Measurements from ENCODE around the gene NOMO2.
"Not testable (repeated sequence)": the region's sequence is repeated elsewhere in the genome, so short reads cannot be mapped to it uniquely, and the experiment has no call there.

Gene NOMO2

GRCh38 chr16:18522637-18523036 lies 39.3 kb downstream of the NOMO2 start:
- DNase-seq (ENCODE audit: low read depth): not testable (repeated sequence)

- not testable (repeated sequence) for DNase-seq (ENCODE audit: low read depth)
Observed at GRCh38 chr16:18521445-18522181, 40.3 kb downstream of the NOMO2 start.

GRCh38 chr16:18518536-18519283 lies 43.2 kb downstream of the NOMO2 start:
- not testable (repeated sequence) for DNase-seq (ENCODE audit: low read depth)

- not testable (repeated sequence) for DNase-seq (ENCODE audit: low read depth)
Observed at GRCh38 chr16:18498430-18498829, 63.5 kb downstream of the NOMO2 start.

- not testable (repeated sequence) for DNase-seq (ENCODE audit: low read depth)
Observed at GRCh38 chr16:18497032-18497431, 64.9 kb downstream of the NOMO2 start.

GRCh38 chr16:18492118-18492897 lies 69.6 kb downstream of the NOMO2 start:
- not testable (repeated sequence) for DNase-seq (ENCODE audit: low read depth)

- DNase-seq (ENCODE audit: low read depth): not testable (repeated sequence)
Observed at GRCh38 chr16:18436025-18436424, 125.9 kb downstream of the NOMO2 start.

GRCh38 chr16:18415827-18416226 lies 146.1 kb downstream of the NOMO2 start:
- DNase-seq (ENCODE audit: low read depth): not testable (repeated sequence)

- DNase-seq (ENCODE audit: low read depth): not testable (repeated sequence)
Observed at GRCh38 chr16:18409532-18410293, 152.2 kb downstream of the NOMO2 start.

- DNase-seq (ENCODE audit: low read depth): not testable (repeated sequence)
Observed at GRCh38 chr16:18401851-18402657, 159.8 kb downstream of the NOMO2 start.

- DNase-seq (ENCODE audit: low read depth): peak; percentile 1
Observed at GRCh38 chr16:18401159-18401558, 160.7 kb downstream of the NOMO2 start.

GRCh38 chr16:18394363-18394762 lies 167.5 kb downstream of the NOMO2 start:
- DNase-seq (ENCODE audit: low read depth): not testable (repeated sequence)

GRCh38 chr16:18387767-18388166 lies 174.1 kb downstream of the NOMO2 start:
- not testable (repeated sequence) for DNase-seq (ENCODE audit: low read depth)

- not testable (repeated sequence) for DNase-seq (ENCODE audit: low read depth)
Observed at GRCh38 chr16:18386517-18386916, 175.4 kb downstream of the NOMO2 start.

GRCh38 chr16:18385285-18385684 lies 176.6 kb downstream of the NOMO2 start:
- not testable (repeated sequence) for DNase-seq (ENCODE audit: low read depth)

- DNase-seq (ENCODE audit: low read depth): not testable (repeated sequence)
Observed at GRCh38 chr16:18384869-18385268, 177.0 kb downstream of the NOMO2 start.

GRCh38 chr16:18384098-18384636 lies 177.7 kb downstream of the NOMO2 start:
- DNase-seq (ENCODE audit: low read depth): not testable (repeated sequence)

GRCh38 chr16:18382696-18383095 lies 179.2 kb downstream of the NOMO2 start:
- not testable (repeated sequence) for DNase-seq (ENCODE audit: low read depth)
